Activated CD4-positive, alpha-beta memory T cell treated with anti-CD3 and anti-CD28 coated beads, Interleukin-2, amount 10 ng/mL, durations not matched to agents 7 days and 5 days (primary cell): ENCODE measurements around the gene SGMS2. TPM values are rescaled to one million over a fixed set of nuclear protein-coding genes. Genes with fewer than 3 reads are reported as not detected.

Source experiments
- CTCF ChIA-PET: fragments of 350-600 bp; sonication (Branson Sonifier 250); formaldehyde crosslinking; loops from one replicate; lab custom pipeline; 2021; ENCODE audit warnings: antibody characterized with exemption, inconsistent platforms; lab: Charles Lee
- POLR2A ChIA-PET: fragments of 350-600 bp; sonication (Branson Sonifier 250); formaldehyde crosslinking; loops from one replicate; lab custom pipeline; 2021; ENCODE audit warnings: antibody characterized with exemption; lab: Charles Lee
- DNase-seq: peaks from one replicate; pipeline ENCODE4 v3.0.0-alpha.2; 2020
- H3K27ac Mint-ChIP-seq: one replicate; pipeline ENCODE4 v1.8.0; 2021; ENCODE audit warnings: mild to moderate bottlenecking, mixed read lengths
- H3K27me3 Mint-ChIP-seq: one replicate; pipeline ENCODE4 v1.8.0; 2021; ENCODE audit warnings: mixed read lengths
- H3K36me3 Mint-ChIP-seq: one replicate; pipeline ENCODE4 v1.8.0; 2021; ENCODE audit warnings: low read depth, mixed read lengths
- H3K4me1 Mint-ChIP-seq: one replicate; pipeline ENCODE4 v1.8.0; 2021; ENCODE audit warnings: mixed read lengths
- H3K4me3 Mint-ChIP-seq: one replicate; pipeline ENCODE4 v1.8.0; 2021; ENCODE audit warnings: mild to moderate bottlenecking, mixed read lengths
- H3K9me3 Mint-ChIP-seq: one replicate; pipeline ENCODE4 v1.8.0; 2021; ENCODE audit warnings: mixed read lengths
- total RNA-seq, 2 experiments: library from RNA; stranded (reverse); gene quantifications; one replicate each; pipeline ENCODE4 v1.2.3, GENCODE V29; 2021

Gene SGMS2
- total RNA-seq, 2 experiments from 2014 or later, result 0.10 to 0.48 TPM

- no peak for DNase-seq
- H3K27me3 Mint-ChIP-seq, result peaks cover 6% of the 10 kb centered on the region
- ChIA-PET CTCF (no interaction called here), POLR2A (no interaction called here)
- no peak overlapping the region for H3K27ac Mint-ChIP-seq
- H3K4me3 Mint-ChIP-seq, result no peak overlapping the region
- H3K36me3 Mint-ChIP-seq, result no peaks in the 10 kb centered on the region
- H3K9me3 Mint-ChIP-seq, result no peaks in the 10 kb centered on the region
- H3K4me1 Mint-ChIP-seq, result no peaks in the 10 kb centered on the region
Measured at GRCh38 chr4:107809210-107809609, 15.5 kb upstream of the SGMS2 start.

- no peak for DNase-seq
- CTCF ChIA-PET, result no interaction called here
Measured at GRCh38 chr4:107814758-107815157, 10.0 kb upstream of the SGMS2 start.

GRCh38 chr4:107815158-107815557 is 9.6 kb upstream of the SGMS2 start:
- CTCF ChIA-PET, result no interaction called here
- no peak for DNase-seq
- Mint-ChIP-seq H3K4me1 (peaks cover 12% of the 10 kb centered on the region), H3K9me3 (no peaks in the 10 kb centered on the region), H3K27ac (no peak overlapping the region), H3K36me3 (no peaks in the 10 kb centered on the region), H3K4me3 (no peak overlapping the region), H3K27me3 (peaks cover 7% of the 10 kb centered on the region)
- POLR2A ChIA-PET, result no interaction called here

More at GRCh38 chr4:107814758-107815157, 10.0 kb upstream of the SGMS2 start:
- Mint-ChIP-seq H3K27me3 (peaks cover 3% of the 10 kb centered on the region), H3K4me1 (peaks cover 12% of the 10 kb centered on the region), H3K27ac (no peak overlapping the region), H3K4me3 (no peak overlapping the region), H3K9me3 (no peaks in the 10 kb centered on the region), H3K36me3 (no peaks in the 10 kb centered on the region)
- POLR2A ChIA-PET, result no interaction called here

- Mint-ChIP-seq H3K4me3 (no peak overlapping the region), H3K4me1 (peaks cover 12% of the 10 kb centered on the region), H3K36me3 (no peaks in the 10 kb centered on the region), H3K27me3 (peaks cover 21% of the 10 kb centered on the region), H3K9me3 (no peaks in the 10 kb centered on the region), H3K27ac (no peak overlapping the region)
- CTCF ChIA-PET, result no interaction called here
- POLR2A ChIA-PET, result no interaction called here
- no peak for DNase-seq
Measured at GRCh38 chr4:107818301-107818910, 6.3 kb upstream of the SGMS2 start.

- ChIA-PET CTCF (no interaction called here), POLR2A (no interaction called here)
- no peak for DNase-seq
- no peak overlapping the region for H3K27ac Mint-ChIP-seq
- H3K36me3 Mint-ChIP-seq, result no peaks in the 10 kb centered on the region
- H3K4me3 Mint-ChIP-seq, result peak overlapping the region; percentile 75
- peaks cover 16% of the 10 kb centered on the region for H3K4me1 Mint-ChIP-seq
- H3K27me3 Mint-ChIP-seq, result peaks cover 57% of the 10 kb centered on the region
- no peaks in the 10 kb centered on the region for H3K9me3 Mint-ChIP-seq
Measured at GRCh38 chr4:107823870-107824349, 822 bp upstream of the SGMS2 start.

GRCh38 chr4:107825072-107825824 is 516 bp downstream of the SGMS2 start:
- Mint-ChIP-seq H3K27ac (no peak overlapping the region), H3K4me1 (peaks cover 13% of the 10 kb centered on the region), H3K27me3 (peaks cover 52% of the 10 kb centered on the region), H3K36me3 (no peaks in the 10 kb centered on the region), H3K9me3 (no peaks in the 10 kb centered on the region), H3K4me3 (peak overlapping the region; percentile 57)
- ChIA-PET POLR2A (no interaction called here), CTCF (no interaction called here)
- DNase-seq, result no peak

GRCh38 chr4:107826421-107826980 is 1.8 kb downstream of the SGMS2 start:
- Mint-ChIP-seq H3K4me3 (no peak overlapping the region), H3K27ac (no peak overlapping the region), H3K4me1 (peaks cover 13% of the 10 kb centered on the region), H3K9me3 (no peaks in the 10 kb centered on the region), H3K27me3 (peaks cover 47% of the 10 kb centered on the region), H3K36me3 (no peaks in the 10 kb centered on the region)
- DNase-seq, result no peak
- ChIA-PET CTCF (no interaction called here), POLR2A (no interaction called here)

GRCh38 chr4:107828315-107829090 is 3.8 kb downstream of the SGMS2 start:
- Mint-ChIP-seq H3K27me3 (peaks cover 39% of the 10 kb centered on the region), H3K4me1 (peaks cover 12% of the 10 kb centered on the region), H3K36me3 (no peaks in the 10 kb centered on the region), H3K9me3 (no peaks in the 10 kb centered on the region), H3K4me3 (no peak overlapping the region), H3K27ac (no peak overlapping the region)
- no peak for DNase-seq
- POLR2A ChIA-PET, result no interaction called here
- CTCF ChIA-PET, result interaction anchor here (0.6 kb wide), 1 partner anchor 358 kb away, joined by 3 read pairs; no protein-coding TSS in a partner anchor

GRCh38 chr4:107831140-107831539 is 6.4 kb downstream of the SGMS2 start:
- Mint-ChIP-seq H3K9me3 (no peaks in the 10 kb centered on the region), H3K27ac (no peak overlapping the region), H3K36me3 (no peaks in the 10 kb centered on the region), H3K4me3 (no peak overlapping the region), H3K4me1 (no peaks in the 10 kb centered on the region), H3K27me3 (peaks cover 19% of the 10 kb centered on the region)
- CTCF ChIA-PET, result no interaction called here
- POLR2A ChIA-PET, result no interaction called here
- no peak for DNase-seq

GRCh38 chr4:107832275-107832807 is 7.6 kb downstream of the SGMS2 start:
- Mint-ChIP-seq H3K4me1 (no peaks in the 10 kb centered on the region), H3K27me3 (peaks cover 7% of the 10 kb centered on the region), H3K9me3 (no peaks in the 10 kb centered on the region), H3K27ac (no peak overlapping the region), H3K4me3 (no peak overlapping the region), H3K36me3 (no peaks in the 10 kb centered on the region)
- DNase-seq, result no peak
- ChIA-PET POLR2A (no interaction called here), CTCF (no interaction called here)

GRCh38 chr4:107834241-107834794 is 9.6 kb downstream of the SGMS2 start:
- DNase-seq, result no peak
- H3K4me1 Mint-ChIP-seq, result no peaks in the 10 kb centered on the region
- no peaks in the 10 kb centered on the region for H3K9me3 Mint-ChIP-seq
- H3K27me3 Mint-ChIP-seq, result peaks cover 7% of the 10 kb centered on the region
- ChIA-PET POLR2A (no interaction called here), CTCF (no interaction called here)
- H3K36me3 Mint-ChIP-seq, result no peaks in the 10 kb centered on the region
- no peak overlapping the region for H3K27ac Mint-ChIP-seq
- H3K4me3 Mint-ChIP-seq, result no peak overlapping the region

GRCh38 chr4:107835406-107835805 is 10.7 kb downstream of the SGMS2 start:
- H3K36me3 Mint-ChIP-seq, result no peaks in the 10 kb centered on the region
- H3K4me1 Mint-ChIP-seq, result no peaks in the 10 kb centered on the region
- H3K4me3 Mint-ChIP-seq, result no peak overlapping the region
- H3K9me3 Mint-ChIP-seq, result no peaks in the 10 kb centered on the region
- no peak for DNase-seq
- peaks cover 4% of the 10 kb centered on the region for H3K27me3 Mint-ChIP-seq
- ChIA-PET POLR2A (no interaction called here), CTCF (no interaction called here)
- no peak overlapping the region for H3K27ac Mint-ChIP-seq
